HG03097 (cell line): ENCODE measurements around the gene GPC5.
A peak's percentile ranks its signal among the peaks of the same experiment; 100 is the strongest.
"Not testable (repeated sequence)": the region's sequence is repeated elsewhere in the genome, so short reads cannot be mapped to it uniquely, and the experiment has no call there.

ENCODE experiments used
- ATAC-seq: cut with Tn5 transposase; IDR thresholded peaks from one replicate; pipeline ENCODE4 v1.9.1; 2021; ENCODE audit not compliant: unreplicated experiment, low FRiP score

GPC5 gene

GRCh38 chr13:91368676-91369440, 29.6 kb upstream of the GPC5 start:
- ATAC-seq: no peak

- no peak for ATAC-seq
Measured at GRCh38 chr13:91369441-91369831, 29.0 kb upstream of the GPC5 start.

GRCh38 chr13:91370501-91370900, 27.9 kb upstream of the GPC5 start:
- no peak for ATAC-seq

- no peak for ATAC-seq
Measured at GRCh38 chr13:91372911-91373310, 25.5 kb upstream of the GPC5 start.

- peak; percentile 97 for ATAC-seq
Measured at GRCh38 chr13:91375116-91375729, 23.2 kb upstream of the GPC5 start.

- no peak for ATAC-seq
Measured at GRCh38 chr13:91381371-91381770, 17.1 kb upstream of the GPC5 start.

- no peak for ATAC-seq
Measured at GRCh38 chr13:91383836-91384235, 14.6 kb upstream of the GPC5 start.

GRCh38 chr13:91384896-91385295, 13.5 kb upstream of the GPC5 start:
- ATAC-seq: no peak

GRCh38 chr13:91389186-91389585, 9.2 kb upstream of the GPC5 start:
- no peak for ATAC-seq

- no peak for ATAC-seq
Measured at GRCh38 chr13:91397595-91397994, 826 bp upstream of the GPC5 start.

- ATAC-seq: no peak
Measured at GRCh38 chr13:91399189-91400062, 1.0 kb downstream of the GPC5 start.

GRCh38 chr13:91400063-91400399, 1.6 kb downstream of the GPC5 start:
- no peak for ATAC-seq

GRCh38 chr13:91400671-91401070, 2.2 kb downstream of the GPC5 start:
- no peak for ATAC-seq

- ATAC-seq: no peak
Measured at GRCh38 chr13:91401920-91402319, 3.5 kb downstream of the GPC5 start.

- peak; percentile 46 for ATAC-seq
Measured at GRCh38 chr13:91405240-91405639, 6.8 kb downstream of the GPC5 start.

- no peak for ATAC-seq
Measured at GRCh38 chr13:91406619-91407018, 8.2 kb downstream of the GPC5 start.

- ATAC-seq: no peak
Measured at GRCh38 chr13:91408971-91409370, 10.6 kb downstream of the GPC5 start.

- not testable (repeated sequence) for ATAC-seq
Measured at GRCh38 chr13:91416579-91416978, 18.2 kb downstream of the GPC5 start.

GRCh38 chr13:91417660-91418325, 19.4 kb downstream of the GPC5 start:
- ATAC-seq: no peak

- ATAC-seq: no peak
Measured at GRCh38 chr13:91426913-91427312, 28.5 kb downstream of the GPC5 start.

GRCh38 chr13:91438674-91439073, 40.3 kb downstream of the GPC5 start:
- ATAC-seq: not testable (repeated sequence)
